ENCODE results near the gene HCRTR1.

HCRTR1 gene

DNA sequence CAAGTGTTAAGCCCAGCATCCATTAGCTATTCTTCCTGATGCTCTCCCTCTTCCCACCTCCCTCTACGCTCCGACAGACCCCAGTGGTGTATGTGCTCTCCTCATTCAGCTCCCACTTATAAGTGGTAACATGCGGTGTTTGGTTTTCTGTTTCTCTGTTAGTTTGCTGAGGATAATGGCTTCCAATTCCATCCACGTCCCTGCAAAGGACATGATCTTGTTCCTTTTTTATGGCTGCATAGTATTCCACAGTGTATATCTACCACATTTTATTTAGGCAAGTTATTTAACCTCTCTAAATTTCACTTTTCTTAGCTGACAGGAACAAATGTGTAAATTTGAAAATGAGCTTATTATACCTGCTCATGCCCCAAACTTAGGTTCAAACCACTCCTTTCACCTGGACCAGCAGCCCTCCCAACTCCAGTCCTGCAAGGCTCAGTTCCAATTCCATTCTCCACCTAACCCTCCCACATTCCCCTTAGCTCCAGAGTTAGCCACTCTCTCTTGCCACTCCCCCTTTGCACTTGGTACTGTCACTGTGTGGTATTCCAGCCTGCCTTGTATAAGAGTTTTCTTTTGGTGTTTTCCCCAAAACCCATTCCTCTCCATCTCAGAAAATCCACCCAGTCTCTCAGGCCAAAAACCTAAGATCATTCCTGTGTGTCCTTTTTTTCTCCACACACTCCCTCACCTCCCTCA is 28.9 kb downstream of the HCRTR1 start:
- no peaks in the 10 kb centered on the region for H3K9me3 ChIP-seq (ENCODE audit: control insufficient read depth, insufficient read depth, low read depth, low read length)
- H3K9ac ChIP-seq (ENCODE audit: low read length) = no peak overlapping the region
- peaks cover 10% of the 10 kb centered on the region for H3K4me1 ChIP-seq (ENCODE audit: control insufficient read depth, insufficient read depth, low read length)
- H3K4me3 ChIP-seq (ENCODE audit: low read depth, low read length) = no peak overlapping the region
- H3K27ac ChIP-seq (ENCODE audit: low read depth, low read length) = no peak overlapping the region
- no peaks in the 10 kb centered on the region for H3K27me3 ChIP-seq (ENCODE audit: control insufficient read depth, insufficient read depth, low read length)
- no peaks in the 10 kb centered on the region for H3K36me3 ChIP-seq (ENCODE audit: control insufficient read depth, insufficient read depth, low read length)

DNA sequence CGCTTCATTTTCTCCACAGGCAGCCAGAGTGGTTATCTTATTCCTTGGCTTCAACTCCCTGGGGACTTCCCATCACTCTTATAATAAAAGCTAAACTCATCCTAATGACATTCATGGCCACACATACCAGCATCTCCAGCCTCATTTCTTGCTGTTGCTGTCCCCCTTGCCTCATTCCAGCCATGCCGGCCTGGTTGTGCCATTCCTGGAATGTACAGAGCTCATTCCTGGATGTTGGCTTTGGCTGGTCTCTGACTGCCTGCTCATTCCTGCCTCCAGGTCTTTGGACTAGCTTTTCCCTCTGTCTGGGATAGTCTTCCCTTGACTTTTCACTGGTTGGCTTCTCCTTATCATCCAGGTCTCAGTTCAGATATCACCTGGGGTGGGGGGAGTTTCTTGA is 29.6 kb downstream of the HCRTR1 start:
- Histone ChIP-seq H3K9ac (ENCODE audit: low read length) (no peak overlapping the region), H3K9me3 (ENCODE audit: control insufficient read depth, insufficient read depth, low read depth, low read length) (no peaks in the 10 kb centered on the region)

DNA sequence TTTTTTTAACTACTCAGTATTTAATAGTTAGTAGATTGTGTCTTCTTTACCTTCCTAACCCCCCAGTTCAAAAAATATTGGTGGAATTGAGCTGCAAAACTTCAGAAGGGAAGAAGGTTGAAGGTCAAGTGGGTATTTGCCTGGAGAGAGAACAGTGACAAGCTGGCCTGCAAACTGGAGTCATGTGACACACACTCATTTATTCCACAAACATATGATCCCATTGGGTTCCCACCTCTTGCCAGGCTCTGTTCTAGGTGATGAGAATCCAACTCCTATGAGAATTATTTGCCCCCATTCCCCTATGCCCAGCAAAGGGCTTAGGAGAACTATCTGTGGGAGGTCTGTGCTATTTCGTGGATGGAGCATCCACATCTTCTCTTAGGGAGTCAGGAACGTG is 30.7 kb downstream of the HCRTR1 start:
- Histone ChIP-seq H3K4me3 (ENCODE audit: low read depth, low read length) (no peak overlapping the region), H3K9me3 (ENCODE audit: control insufficient read depth, insufficient read depth, low read depth, low read length) (no peaks in the 10 kb centered on the region), H3K9ac (ENCODE audit: low read length) (no peak overlapping the region), H3K27ac (ENCODE audit: low read depth, low read length) (no peak overlapping the region), H3K27me3 (ENCODE audit: control insufficient read depth, insufficient read depth, low read length) (no peaks in the 10 kb centered on the region), H3K36me3 (ENCODE audit: control insufficient read depth, insufficient read depth, low read length) (no peaks in the 10 kb centered on the region), H3K4me1 (ENCODE audit: control insufficient read depth, insufficient read depth, low read length) (peaks cover 9% of the 10 kb centered on the region)

More for the DNA sequence above, 29.6 kb downstream of the HCRTR1 start:
- no peak overlapping the region for H3K27ac ChIP-seq (ENCODE audit: low read depth, low read length)
- H3K36me3 ChIP-seq (ENCODE audit: control insufficient read depth, insufficient read depth, low read length) = no peaks in the 10 kb centered on the region
- peaks cover 9% of the 10 kb centered on the region for H3K4me1 ChIP-seq (ENCODE audit: control insufficient read depth, insufficient read depth, low read length)
- H3K27me3 ChIP-seq (ENCODE audit: control insufficient read depth, insufficient read depth, low read length) = no peaks in the 10 kb centered on the region
- H3K4me3 ChIP-seq (ENCODE audit: low read depth, low read length) = no peak overlapping the region

DNA sequence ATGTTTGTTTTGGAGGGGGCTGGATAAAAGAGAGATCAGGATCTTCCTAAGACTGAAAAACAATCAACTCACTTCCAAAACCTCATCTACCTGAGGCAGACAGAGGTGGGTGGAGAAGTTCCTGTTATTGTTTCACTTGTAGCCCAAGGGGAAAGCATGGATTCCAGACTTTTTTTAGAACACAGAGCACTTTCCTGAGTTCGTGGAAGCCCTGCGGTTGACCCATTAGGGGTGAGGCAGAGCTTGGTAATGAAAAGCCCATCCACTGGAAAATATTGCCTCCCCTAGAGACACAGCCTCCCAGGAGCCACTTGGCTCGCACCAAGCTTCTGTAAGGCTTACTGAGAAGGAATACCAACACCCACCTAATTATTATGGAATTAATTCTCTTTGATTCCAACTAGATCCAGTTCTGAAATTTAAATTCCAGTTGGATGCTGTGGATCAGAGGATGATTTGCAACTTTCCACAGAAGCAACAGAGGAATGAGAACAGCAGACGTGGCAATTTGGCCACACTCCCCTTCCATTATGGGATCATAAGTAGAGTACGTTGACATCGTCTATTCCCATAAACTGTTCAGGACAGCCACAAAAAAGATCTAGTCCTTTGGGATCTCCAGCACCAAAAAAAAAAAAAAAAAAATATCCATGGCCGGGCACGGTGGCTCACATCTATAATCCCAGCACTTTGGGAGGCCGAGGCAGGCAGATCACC is 31.3 kb downstream of the HCRTR1 start:
- H3K9me3 ChIP-seq (ENCODE audit: control insufficient read depth, insufficient read depth, low read depth, low read length) = no peaks in the 10 kb centered on the region
- peaks cover 3% of the 10 kb centered on the region for H3K4me1 ChIP-seq (ENCODE audit: control insufficient read depth, insufficient read depth, low read length)
- no peak overlapping the region for H3K4me3 ChIP-seq (ENCODE audit: low read depth, low read length)
- no peaks in the 10 kb centered on the region for H3K36me3 ChIP-seq (ENCODE audit: control insufficient read depth, insufficient read depth, low read length)
- H3K27me3 ChIP-seq (ENCODE audit: control insufficient read depth, insufficient read depth, low read length) = no peaks in the 10 kb centered on the region
- H3K9ac ChIP-seq (ENCODE audit: low read length) = no peak overlapping the region
- H3K27ac ChIP-seq (ENCODE audit: low read depth, low read length) = no peak overlapping the region

DNA sequence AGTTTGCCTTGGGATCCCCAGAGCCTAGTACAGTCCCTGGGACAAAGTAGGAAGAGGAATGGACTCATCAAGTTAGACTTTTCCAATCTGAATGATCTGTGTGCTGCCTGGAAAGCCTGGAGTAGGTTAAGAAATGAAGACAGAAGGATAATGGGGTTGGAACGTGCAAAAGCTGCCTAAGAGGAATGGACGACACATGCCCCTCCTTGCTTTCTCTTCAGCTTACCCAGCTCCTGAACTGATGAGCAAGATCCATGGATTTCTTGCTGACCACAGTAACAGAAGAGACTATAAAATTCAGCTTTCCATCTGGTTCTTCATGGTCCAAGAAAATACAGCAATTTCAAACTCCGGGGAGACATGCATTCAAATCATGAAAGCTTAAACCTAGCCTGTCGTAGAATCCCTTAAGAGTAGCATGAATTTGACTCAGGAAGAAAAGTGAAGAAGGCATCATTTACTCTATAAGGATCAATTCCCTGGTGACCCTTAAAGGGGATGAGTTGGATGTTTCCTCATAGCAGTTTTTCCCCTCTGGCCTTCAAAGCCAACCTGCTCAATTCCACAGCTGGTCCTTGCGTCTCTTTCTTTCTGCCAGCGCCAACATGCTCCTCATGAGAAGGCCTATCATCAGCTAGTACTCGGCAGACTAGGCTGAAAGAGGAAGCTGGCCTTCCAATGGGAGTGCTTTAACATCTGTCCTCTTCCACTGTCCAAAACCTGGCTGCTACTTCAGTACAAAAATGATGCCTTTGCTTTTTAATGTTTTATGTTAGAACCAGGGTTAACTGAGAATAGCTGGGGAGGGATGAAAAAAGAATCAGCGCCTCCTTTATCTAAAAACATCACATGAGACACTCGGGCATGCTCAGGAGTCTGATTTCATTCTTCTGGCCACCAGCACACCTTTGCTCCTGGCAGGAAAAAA is 32.9 kb downstream of the HCRTR1 start:
- no peaks in the 10 kb centered on the region for H3K36me3 ChIP-seq (ENCODE audit: control insufficient read depth, insufficient read depth, low read length)
- H3K9me3 ChIP-seq (ENCODE audit: control insufficient read depth, insufficient read depth, low read depth, low read length) = no peaks in the 10 kb centered on the region
- no peak overlapping the region for H3K4me3 ChIP-seq (ENCODE audit: low read depth, low read length)
- no peak overlapping the region for H3K9ac ChIP-seq (ENCODE audit: low read length)
- H3K4me1 ChIP-seq (ENCODE audit: control insufficient read depth, insufficient read depth, low read length) = no peaks in the 10 kb centered on the region
- no peaks in the 10 kb centered on the region for H3K27me3 ChIP-seq (ENCODE audit: control insufficient read depth, insufficient read depth, low read length)
- H3K27ac ChIP-seq (ENCODE audit: low read depth, low read length) = no peak overlapping the region

DNA sequence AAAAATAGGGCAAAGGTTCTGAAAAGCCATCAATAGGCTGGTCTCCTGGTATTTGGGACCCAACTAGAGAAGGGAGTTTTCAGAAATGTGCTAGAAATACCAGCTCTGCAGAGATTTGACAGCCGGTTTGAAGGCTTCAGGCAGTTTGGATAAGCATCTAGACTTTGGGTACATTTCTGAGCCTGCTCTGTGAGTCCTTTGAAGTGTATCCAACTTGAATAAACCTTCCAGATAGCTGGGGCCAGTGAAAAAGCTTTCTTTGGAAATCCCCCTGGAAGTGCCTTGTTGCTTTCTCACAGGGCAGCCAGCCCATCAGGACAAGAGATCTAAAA is 33.6 kb downstream of the HCRTR1 start:
- no peak overlapping the region for H3K4me3 ChIP-seq (ENCODE audit: low read depth, low read length)
- no peaks in the 10 kb centered on the region for H3K4me1 ChIP-seq (ENCODE audit: control insufficient read depth, insufficient read depth, low read length)
- H3K27me3 ChIP-seq (ENCODE audit: control insufficient read depth, insufficient read depth, low read length) = no peaks in the 10 kb centered on the region
- H3K9ac ChIP-seq (ENCODE audit: low read length) = no peak overlapping the region
- no peaks in the 10 kb centered on the region for H3K9me3 ChIP-seq (ENCODE audit: control insufficient read depth, insufficient read depth, low read depth, low read length)
- no peaks in the 10 kb centered on the region for H3K36me3 ChIP-seq (ENCODE audit: control insufficient read depth, insufficient read depth, low read length)
- H3K27ac ChIP-seq (ENCODE audit: low read depth, low read length) = no peak overlapping the region

DNA sequence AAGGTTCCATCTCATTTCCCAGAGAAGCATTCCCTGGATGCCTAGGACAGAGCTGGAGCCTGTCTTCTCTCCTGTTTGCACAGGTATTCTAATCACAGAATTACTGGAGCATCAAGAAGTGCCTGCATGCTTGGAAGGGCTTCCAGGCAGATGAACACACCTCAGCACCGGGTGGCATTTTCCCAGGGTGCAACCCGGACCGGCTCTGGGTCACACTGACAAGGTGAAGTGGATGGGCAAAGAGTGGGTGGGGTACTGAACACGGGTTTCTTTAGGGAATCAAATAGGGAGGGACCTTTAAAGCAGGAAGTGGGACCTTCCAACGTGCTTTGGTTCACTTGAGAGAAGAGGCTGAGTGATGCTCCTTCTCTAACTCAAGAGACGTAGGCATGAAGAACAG is 34.3 kb downstream of the HCRTR1 start:
- Histone ChIP-seq H3K27ac (ENCODE audit: low read depth, low read length) (no peak overlapping the region), H3K36me3 (ENCODE audit: control insufficient read depth, insufficient read depth, low read length) (no peaks in the 10 kb centered on the region), H3K27me3 (ENCODE audit: control insufficient read depth, insufficient read depth, low read length) (no peaks in the 10 kb centered on the region), H3K9ac (ENCODE audit: low read length) (no peak overlapping the region), H3K4me3 (ENCODE audit: low read depth, low read length) (no peak overlapping the region), H3K9me3 (ENCODE audit: control insufficient read depth, insufficient read depth, low read depth, low read length) (no peaks in the 10 kb centered on the region), H3K4me1 (ENCODE audit: control insufficient read depth, insufficient read depth, low read length) (no peaks in the 10 kb centered on the region)

DNA sequence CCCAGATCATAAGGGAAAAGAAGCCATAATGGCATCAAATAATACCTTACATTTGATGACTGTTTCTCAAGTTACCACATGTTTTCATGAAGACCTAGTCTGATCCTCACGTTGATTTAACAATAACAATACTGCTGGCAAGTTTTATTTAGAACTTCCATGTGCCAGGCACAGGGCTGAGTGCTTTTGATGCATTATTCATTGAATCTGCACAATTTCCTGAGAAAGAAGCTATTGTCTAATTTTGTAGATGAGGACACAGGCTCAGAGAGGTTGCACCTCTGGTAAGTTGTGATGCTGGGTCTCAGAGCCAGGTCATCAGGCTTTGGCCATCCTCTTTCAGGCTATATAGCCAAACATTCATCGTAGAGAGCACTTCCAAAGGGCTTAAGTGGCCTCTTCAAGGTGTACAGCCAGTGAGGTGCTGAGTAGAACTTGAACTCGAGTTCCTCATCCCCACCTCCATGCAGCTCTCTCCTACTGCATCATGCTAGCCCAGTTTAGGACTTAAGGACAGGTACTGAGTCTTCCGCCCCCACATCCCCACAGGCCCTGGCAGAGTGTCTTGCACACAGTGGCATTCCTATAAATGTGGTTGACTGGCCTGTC is 35.5 kb downstream of the HCRTR1 start:
- no peak overlapping the region for H3K9ac ChIP-seq (ENCODE audit: low read length)
- no peak overlapping the region for H3K27ac ChIP-seq (ENCODE audit: low read depth, low read length)
- H3K4me1 ChIP-seq (ENCODE audit: control insufficient read depth, insufficient read depth, low read length) = no peaks in the 10 kb centered on the region
- H3K4me3 ChIP-seq (ENCODE audit: low read depth, low read length) = no peak overlapping the region
- no peaks in the 10 kb centered on the region for H3K27me3 ChIP-seq (ENCODE audit: control insufficient read depth, insufficient read depth, low read length)
- H3K9me3 ChIP-seq (ENCODE audit: control insufficient read depth, insufficient read depth, low read depth, low read length) = no peaks in the 10 kb centered on the region
- no peaks in the 10 kb centered on the region for H3K36me3 ChIP-seq (ENCODE audit: control insufficient read depth, insufficient read depth, low read length)

DNA sequence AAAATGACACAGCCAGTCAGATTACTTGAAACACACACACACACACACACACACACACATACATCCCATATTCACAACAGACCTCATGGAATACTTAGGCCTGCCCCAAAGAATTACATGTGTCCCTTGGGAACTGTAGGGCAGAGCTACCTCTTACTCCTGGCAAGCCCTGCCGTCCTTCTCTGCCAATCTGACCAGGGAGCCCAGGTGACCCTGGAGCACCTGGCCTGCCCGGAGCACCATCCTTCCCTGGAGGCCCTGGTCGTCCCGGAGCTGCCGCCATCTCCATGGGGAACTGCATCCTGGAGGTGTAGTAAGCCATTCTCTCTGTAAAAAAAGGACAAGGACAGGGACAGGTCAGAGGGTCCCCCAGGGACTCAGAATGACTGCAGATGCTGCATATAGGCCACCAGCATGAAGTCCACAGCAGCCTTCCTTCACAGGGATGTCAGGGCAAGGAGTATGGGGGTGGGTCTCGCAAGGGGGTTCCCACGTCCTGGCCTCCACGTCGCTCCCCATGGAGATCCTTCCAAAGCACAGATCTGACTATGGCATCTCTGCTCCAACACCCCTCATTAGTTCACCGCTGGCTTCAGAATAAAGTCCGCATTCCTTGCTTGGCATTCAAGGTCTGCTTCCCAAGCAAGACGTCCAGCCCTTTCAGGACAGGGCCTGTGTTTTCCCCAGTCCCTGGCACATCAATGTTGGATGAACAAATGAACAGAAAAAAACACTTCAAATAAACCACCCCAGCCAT is 36.4 kb downstream of the HCRTR1 start:
- Histone ChIP-seq H3K9ac (ENCODE audit: low read length) (no peak overlapping the region), H3K36me3 (ENCODE audit: control insufficient read depth, insufficient read depth, low read length) (no peaks in the 10 kb centered on the region)

DNA sequence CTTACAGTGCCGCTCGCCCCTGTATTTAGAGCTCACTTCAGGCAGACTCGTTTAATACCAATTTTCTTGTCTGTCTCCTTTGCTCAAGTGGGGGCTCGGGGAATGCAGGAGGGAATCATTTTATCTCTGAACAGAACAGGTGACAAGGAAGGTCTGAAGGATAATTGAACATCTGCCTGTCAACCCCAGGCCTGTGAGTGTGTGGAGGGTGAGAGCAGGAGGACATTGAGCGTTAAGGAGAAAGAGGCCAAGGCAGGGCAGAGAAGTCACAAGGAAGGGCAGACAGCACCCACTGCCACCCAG is 36.9 kb downstream of the HCRTR1 start:
- H3K4me3 ChIP-seq (ENCODE audit: low read depth, low read length) = no peak overlapping the region
- no peaks in the 10 kb centered on the region for H3K9me3 ChIP-seq (ENCODE audit: control insufficient read depth, insufficient read depth, low read depth, low read length)
- H3K27ac ChIP-seq (ENCODE audit: low read depth, low read length) = no peak overlapping the region
- no peak overlapping the region for H3K9ac ChIP-seq (ENCODE audit: low read length)
- no peaks in the 10 kb centered on the region for H3K36me3 ChIP-seq (ENCODE audit: control insufficient read depth, insufficient read depth, low read length)
- H3K27me3 ChIP-seq (ENCODE audit: control insufficient read depth, insufficient read depth, low read length) = no peaks in the 10 kb centered on the region
- H3K4me1 ChIP-seq (ENCODE audit: control insufficient read depth, insufficient read depth, low read length) = no peaks in the 10 kb centered on the region

More for the DNA sequence above, 36.4 kb downstream of the HCRTR1 start:
- H3K27me3 ChIP-seq (ENCODE audit: control insufficient read depth, insufficient read depth, low read length) = no peaks in the 10 kb centered on the region
- no peak overlapping the region for H3K4me3 ChIP-seq (ENCODE audit: low read depth, low read length)
- no peaks in the 10 kb centered on the region for H3K9me3 ChIP-seq (ENCODE audit: control insufficient read depth, insufficient read depth, low read depth, low read length)
- no peaks in the 10 kb centered on the region for H3K4me1 ChIP-seq (ENCODE audit: control insufficient read depth, insufficient read depth, low read length)
- no peak overlapping the region for H3K27ac ChIP-seq (ENCODE audit: low read depth, low read length)
